Measurements from ENCODE around the gene ADAMTSL1. TPM values are rescaled to one million over a fixed set of nuclear protein-coding genes. Genes with fewer than 3 reads are reported as not detected.

The ADAMTSL1 gene
- total RNA-seq, 1 experiment from 2014 or later = 1.2 TPM

- Histone ChIP-seq H2AFZ (ENCODE audit: low read length) (peak overlapping the region; percentile 27), H4K20me1 (ENCODE audit: control insufficient read depth, insufficient read depth, insufficient read length) (no peaks in the 10 kb centered on the region), H2BK120ac (ENCODE audit: low read depth, low read length, poor library complexity, severe bottlenecking) (no peak overlapping the region), H3K4me2 (ENCODE audit: insufficient read depth, insufficient read length, low read length) (no peak overlapping the region), H3K79me1 (ENCODE audit: insufficient read depth, low read depth, low read length, poor library complexity, severe bottlenecking) (no peaks in the 10 kb centered on the region), H4K8ac (replicated peaks; ENCODE audit: insufficient read length, low read depth, low read length) (no peak overlapping the region), H3K23me2 (ENCODE audit: insufficient read length, low read depth, low read length, poor library complexity, severe bottlenecking) (no peaks in the 10 kb centered on the region), H3K9ac (ENCODE audit: extremely low read depth, insufficient read length, low read length) (no peak overlapping the region), H3K4ac (ENCODE audit: low read depth, low read length) (no peak overlapping the region), H4K5ac (ENCODE audit: insufficient read length, low read depth, low read length) (no peak overlapping the region), H3K9me3 (ENCODE audit: control insufficient read depth, low read depth, low read length) (no peaks in the 10 kb centered on the region), H2BK20ac (ENCODE audit: low read depth, low read length, poor library complexity, severe bottlenecking) (no peak overlapping the region), H3K79me2 (ENCODE audit: insufficient read depth, low read length) (no peaks in the 10 kb centered on the region), H2BK12ac (ENCODE audit: insufficient read length, low read depth, low read length) (no peak overlapping the region), H2BK5ac (ENCODE audit: insufficient read length, low read length) (no peak overlapping the region), H3K27me3 (ENCODE audit: insufficient read depth, low read length) (no peaks in the 10 kb centered on the region), H3K14ac (ENCODE audit: insufficient read depth, low read length) (peak overlapping the region; percentile 25), H3T11ph (ENCODE audit: low read length) (no peak overlapping the region), H3K27ac (ENCODE audit: insufficient read length, low read depth, low read length) (no peak overlapping the region), H2BK15ac (ENCODE audit: low read depth, low read length) (no peak overlapping the region), H3K4me1 (ENCODE audit: insufficient read depth, low read length) (no peaks in the 10 kb centered on the region), H3K23ac (ENCODE audit: insufficient read length, low read depth, low read length) (no peak overlapping the region), H3K18ac (ENCODE audit: insufficient read length, low read depth, low read length) (peak overlapping the region; percentile 56), H4K91ac (ENCODE audit: insufficient read length, low read depth, low read length) (no peak overlapping the region), H3K56ac (ENCODE audit: insufficient read length, low read depth, low read length) (no peak overlapping the region), H2AK5ac (ENCODE audit: insufficient read length, low read length) (no peak overlapping the region)
- no peaks in the 10 kb centered on the region for H3K9me3 Mint-ChIP-seq
- no peaks in the 10 kb centered on the region for H3K36me3 Mint-ChIP-seq (ENCODE audit: insufficient read depth in 1 of 3, low read depth in 3 of 3)
- WGBS (ENCODE audit: extremely low coverage, insufficient read length, low lambda C conversion rate) = no CpG with 5 or more reads among the region's 31 CpGs
- H3K4me1 Mint-ChIP-seq = peaks cover 15 to 17% of the 10 kb centered on the region in 2 experiments
- DNase-seq = peak; percentile 72
- peaks cover 24% of the 10 kb centered on the region for H3K27me3 Mint-ChIP-seq (ENCODE audit: low read depth)
- peak overlapping the region in 2 of 3 experiments; percentile 81 to 87; a peak in 2 of 7 replicates for H3K27ac Mint-ChIP-seq
- TF ChIP-seq, protein P1, sequence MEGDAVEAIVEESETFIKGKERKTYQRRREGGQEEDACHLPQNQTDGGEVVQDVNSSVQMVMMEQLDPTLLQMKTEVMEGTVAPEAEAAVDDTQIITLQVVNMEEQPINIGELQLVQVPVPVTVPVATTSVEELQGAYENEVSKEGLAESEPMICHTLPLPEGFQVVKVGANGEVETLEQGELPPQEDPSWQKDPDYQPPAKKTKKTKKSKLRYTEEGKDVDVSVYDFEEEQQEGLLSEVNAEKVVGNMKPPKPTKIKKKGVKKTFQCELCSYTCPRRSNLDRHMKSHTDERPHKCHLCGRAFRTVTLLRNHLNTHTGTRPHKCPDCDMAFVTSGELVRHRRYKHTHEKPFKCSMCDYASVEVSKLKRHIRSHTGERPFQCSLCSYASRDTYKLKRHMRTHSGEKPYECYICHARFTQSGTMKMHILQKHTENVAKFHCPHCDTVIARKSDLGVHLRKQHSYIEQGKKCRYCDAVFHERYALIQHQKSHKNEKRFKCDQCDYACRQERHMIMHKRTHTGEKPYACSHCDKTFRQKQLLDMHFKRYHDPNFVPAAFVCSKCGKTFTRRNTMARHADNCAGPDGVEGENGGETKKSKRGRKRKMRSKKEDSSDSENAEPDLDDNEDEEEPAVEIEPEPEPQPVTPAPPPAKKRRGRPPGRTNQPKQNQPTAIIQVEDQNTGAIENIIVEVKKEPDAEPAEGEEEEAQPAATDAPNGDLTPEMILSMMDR (conservative IDR thresholded peaks at IDR 0.05) = peak; percentile 47; the same call in 2 of the 3 replicates
- peak overlapping the region; percentile 33 to 57 for H3K4me3 Mint-ChIP-seq
These were observed 35.5 kb upstream of the ADAMTSL1 start for GRCh38 chr9:18438300-18438925.

Measured in H9 (cell line).